Neuronal stem cell (in vitro differentiated cells): ENCODE measurements around the gene PADI4.

Source experiments
- DNase-seq: peaks from one replicate; pipeline ENCODE4 v3.0.0-alpha.2; 2013; ENCODE audit warnings: low spot score
- H2AFZ ChIP-seq: one replicate; pipeline ENCODE4 v1.6.1; 2013; ENCODE audit warnings: mild to moderate bottlenecking, low read length, inconsistent platforms
- H2AK5ac ChIP-seq: 2 replicates; pipeline ENCODE4 v1.6.1; 2013; ENCODE audit warnings: low read depth, mild to moderate bottlenecking, inconsistent platforms, low read length, moderate library complexity, mixed read lengths
- H2BK120ac ChIP-seq: 2 replicates; pipeline ENCODE4 v1.6.1; 2013; ENCODE audit warnings: low read depth, mild to moderate bottlenecking, inconsistent platforms, low read length, moderate library complexity, mixed read lengths
- H2BK12ac ChIP-seq: one replicate; pipeline ENCODE4 v1.6.1; 2013; ENCODE audit warnings: low read length, inconsistent platforms
- H2BK15ac ChIP-seq: 2 replicates; pipeline ENCODE4 v1.6.1; 2013; ENCODE audit warnings: mild to moderate bottlenecking, low read length, inconsistent platforms, mixed read lengths
- H2BK5ac ChIP-seq: one replicate; pipeline ENCODE4 v1.6.1; 2013; ENCODE audit warnings: inconsistent platforms, mild to moderate bottlenecking, low read length, moderate library complexity
- H3K14ac ChIP-seq: one replicate; pipeline ENCODE4 v1.6.1; 2013; ENCODE audit warnings: low read length, inconsistent platforms
- H3K18ac ChIP-seq: 2 replicates; pipeline ENCODE4 v1.6.1; 2013; ENCODE audit warnings: low read length, inconsistent platforms
- H3K23ac ChIP-seq: 2 replicates; pipeline ENCODE4 v1.6.1; 2013; ENCODE audit warnings: low read depth, mild to moderate bottlenecking, mixed read lengths, low read length, inconsistent platforms; ENCODE audit not compliant: poor library complexity
- H3K27ac ChIP-seq: replicated peaks from 3 replicates; pipeline ENCODE4 v1.5.1; 2013; ENCODE audit warnings: low read length, inconsistent platforms
- H3K27me3 ChIP-seq, 3 experiments: 2 replicates each; pipeline ENCODE4 v1.6.1; 2013; ENCODE audit warnings: low read length in 3 of 3, mild to moderate bottlenecking in 2 of 3, inconsistent platforms in 1 of 3, low read depth in 1 of 3, mixed read lengths in 1 of 3, moderate library complexity in 1 of 3; ENCODE audit not compliant: control insufficient read depth in 3 of 3, insufficient read depth in 3 of 3
- H3K36me3 ChIP-seq, 2 donors: replicated peaks in 1 of 2; 2 replicates each; pipeline ENCODE4 v1.6.1; 2013; ENCODE audit warnings: low read length in 2 of 2; ENCODE audit not compliant: control insufficient read depth in 2 of 2, insufficient read depth in 2 of 2
- H3K4ac ChIP-seq: 2 replicates; pipeline ENCODE4 v1.6.1; 2013; ENCODE audit warnings: inconsistent platforms, mild to moderate bottlenecking, low read length, moderate library complexity
- H3K4me1 ChIP-seq, 2 donors: 1 replicate in 1 of 2; 2 replicates in 1 of 2; pipeline ENCODE4 v1.6.1; 2013; ENCODE audit warnings: low read length in 2 of 2, low read depth in 1 of 2; ENCODE audit not compliant: control insufficient read depth in 2 of 2, insufficient read depth in 1 of 2
- H3K4me2 ChIP-seq: one replicate; pipeline ENCODE4 v1.6.1; 2013; ENCODE audit warnings: mild to moderate bottlenecking, low read length, inconsistent platforms; ENCODE audit not compliant: insufficient read depth, poor library complexity, severe bottlenecking
- H3K4me3 ChIP-seq, 2 donors: 2 replicates each; pipeline ENCODE4 v1.5.1; 2013; ENCODE audit warnings: low read length in 2 of 2, mild to moderate bottlenecking in 2 of 2, inconsistent platforms in 1 of 2, moderate library complexity in 1 of 2
- H3K79me1 ChIP-seq: one replicate; pipeline ENCODE4 v1.6.1; 2013; ENCODE audit warnings: low read depth, mild to moderate bottlenecking, inconsistent platforms, low read length, moderate library complexity
- H3K9ac ChIP-seq: one replicate; pipeline ENCODE4 v1.6.1; 2013; ENCODE audit warnings: mild to moderate bottlenecking, low read depth, low read length, inconsistent platforms; ENCODE audit not compliant: poor library complexity
- H3K9me3 ChIP-seq, 2 donors: replicated peaks in 1 of 2; 2 replicates each; pipeline versions ENCODE3 to v1.6.1; 2013; ENCODE audit warnings: low read length in 2 of 2, mild to moderate bottlenecking in 2 of 2, inconsistent platforms in 1 of 2, low read depth in 1 of 2, mixed read lengths in 1 of 2, moderate library complexity in 1 of 2; ENCODE audit not compliant: control insufficient read depth in 2 of 2, insufficient read depth in 1 of 2
- H4K8ac ChIP-seq: one replicate; pipeline ENCODE4 v1.6.1; 2013; ENCODE audit warnings: low read depth, mild to moderate bottlenecking, inconsistent platforms, low read length, moderate library complexity
- H4K91ac ChIP-seq: one replicate; pipeline ENCODE4 v1.6.1; 2013; ENCODE audit warnings: low read length, low read depth, mild to moderate bottlenecking, inconsistent platforms; ENCODE audit not compliant: poor library complexity
- WGBS, 2 donors: extraction: QIAGEN DNeasy Blood & Tissue Kit; methylation state at CpG; one replicate each; pipeline ENCODE4 v1.1.7; 2013; ENCODE audit warnings: missing lambda C conversion rate in 2 of 2, mixed read lengths in 1 of 2; ENCODE audit not compliant: insufficient read length in 2 of 2, insufficient replicate concordance in 1 of 2; ENCODE audit errors: extremely low coverage in 2 of 2; 5-methylcytosine and 5-hydroxymethylcytosine counted together

PADI4 gene

DNA sequence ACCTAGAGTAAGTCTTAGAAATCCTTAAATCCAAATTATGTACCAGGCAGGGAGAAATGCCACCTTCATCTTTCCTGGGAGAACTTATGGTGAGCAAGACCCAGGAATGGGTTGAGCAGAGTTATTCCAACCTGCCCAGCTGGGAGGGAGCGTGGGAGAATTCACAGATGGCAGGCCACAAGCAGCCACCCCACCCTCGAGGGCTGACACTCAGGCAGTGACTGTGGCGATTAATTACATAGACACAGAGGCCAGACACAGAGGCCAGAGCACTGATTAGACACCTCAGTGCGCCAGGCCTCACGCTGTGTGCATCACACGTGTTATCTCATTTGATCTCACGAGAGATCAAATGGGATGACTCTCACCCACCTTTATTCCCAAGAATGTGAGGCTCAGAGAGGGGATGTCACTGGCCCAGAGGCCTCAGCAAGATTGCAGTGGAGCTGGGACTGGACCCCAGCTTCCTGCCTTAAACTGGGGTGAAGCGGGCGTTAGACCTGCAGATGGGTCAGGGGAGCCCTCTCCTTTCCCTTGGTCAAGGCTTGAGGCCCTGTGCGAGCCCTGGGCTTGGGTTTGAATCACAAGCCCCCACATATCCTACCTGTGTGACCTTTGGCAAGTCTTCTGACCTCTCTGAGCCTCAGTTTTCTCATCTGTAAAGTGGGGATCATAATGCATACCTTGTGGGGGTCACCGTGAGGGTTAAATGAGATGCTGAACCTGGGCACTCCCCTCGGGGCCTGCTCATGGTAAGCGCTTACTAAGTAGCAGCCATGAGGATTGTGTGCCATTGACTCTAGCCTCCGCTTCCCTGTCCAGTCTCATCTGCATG, 28.8 kb upstream of the PADI4 start:
- H2BK120ac ChIP-seq, result no peak overlapping the region
- H2AK5ac ChIP-seq, result no peak overlapping the region
- no peak for DNase-seq
- H2AFZ ChIP-seq, result no peak overlapping the region
- no peak overlapping the region for H3K4me3 ChIP-seq
- H3K23ac ChIP-seq, result no peak overlapping the region
- H3K4ac ChIP-seq, result no peak overlapping the region
- H3K9me3 ChIP-seq, result no peaks in the 10 kb centered on the region
- no peaks in the 10 kb centered on the region for H3K36me3 ChIP-seq
- H2BK5ac ChIP-seq, result no peak overlapping the region
- H3K4me2 ChIP-seq, result no peak overlapping the region
- no peak overlapping the region for H3K27ac ChIP-seq
- no peak overlapping the region for H3K14ac ChIP-seq
- no peak overlapping the region for H4K8ac ChIP-seq
- H4K91ac ChIP-seq, result no peak overlapping the region
- H3K27me3 ChIP-seq, result peaks cover 0 to 16% (median 0%) of the 10 kb centered on the region in 3 experiments
- no peaks in the 10 kb centered on the region for H3K79me1 ChIP-seq
- H3K4me1 ChIP-seq, result peaks cover 0 to 2% of the 10 kb centered on the region in 2 donors
- no peak overlapping the region for H3K18ac ChIP-seq
- no peak overlapping the region for H2BK12ac ChIP-seq
- no peak overlapping the region for H3K9ac ChIP-seq
- WGBS, 2 donors, result no CpG with 5 or more reads among the region's 14 CpGs
- no peak overlapping the region for H2BK15ac ChIP-seq

DNA sequence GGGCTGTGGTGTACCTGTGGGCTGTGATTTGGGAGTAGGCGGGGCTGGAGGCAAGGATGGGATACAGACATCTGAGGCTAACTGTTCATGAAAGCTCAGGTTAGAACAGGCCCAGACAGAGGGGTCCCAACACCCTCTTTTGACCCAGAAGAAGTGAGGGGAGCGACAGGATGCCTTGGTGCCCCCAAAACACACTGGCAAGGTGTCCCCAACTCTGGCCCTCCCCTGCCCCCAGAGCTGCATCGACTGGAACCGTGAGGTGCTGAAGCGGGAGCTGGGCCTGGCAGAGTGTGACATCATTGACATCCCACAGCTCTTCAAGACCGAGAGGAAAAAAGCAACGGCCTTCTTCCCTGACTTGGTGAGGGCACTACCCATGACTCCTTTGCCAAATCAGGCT, 27.6 kb upstream of the PADI4 start:
- H3K14ac ChIP-seq, result no peak overlapping the region
- no CpG with 5 or more reads among the region's 7 CpGs for WGBS, 2 donors
- no peak for DNase-seq

GRCh38 chr1:17280894-17281293, 27.1 kb upstream of the PADI4 start:
- peaks cover 0 to 2% of the 10 kb centered on the region in 2 donors for H3K4me1 ChIP-seq
- no peak overlapping the region for H3K4me3 ChIP-seq
- no peak overlapping the region for H3K14ac ChIP-seq
- no peaks in the 10 kb centered on the region for H3K79me1 ChIP-seq
- H2BK120ac ChIP-seq, result no peak overlapping the region
- H2BK5ac ChIP-seq, result no peak overlapping the region
- H2AFZ ChIP-seq, result no peak overlapping the region
- no CpG with 5 or more reads among the region's 2 CpGs for WGBS, 2 donors
- no peak overlapping the region for H2BK15ac ChIP-seq
- no peak overlapping the region for H3K4me2 ChIP-seq
- H2BK12ac ChIP-seq, result no peak overlapping the region
- H3K4ac ChIP-seq, result no peak overlapping the region
- H3K27me3 ChIP-seq, result peaks cover 0 to 27% (median 0%) of the 10 kb centered on the region in 3 experiments
- no peak overlapping the region for H2AK5ac ChIP-seq
- no peak overlapping the region for H4K91ac ChIP-seq
- H3K36me3 ChIP-seq, result no peaks in the 10 kb centered on the region
- DNase-seq, result no peak
- no peak overlapping the region for H3K9ac ChIP-seq
- H3K18ac ChIP-seq, result no peak overlapping the region
- H3K27ac ChIP-seq, result no peak overlapping the region
- no peak overlapping the region for H4K8ac ChIP-seq
- H3K9me3 ChIP-seq, result no peaks in the 10 kb centered on the region
- no peak overlapping the region for H3K23ac ChIP-seq

More for the DNA sequence above, 27.6 kb upstream of the PADI4 start:
- no peak overlapping the region for H2BK120ac ChIP-seq
- H3K4me3 ChIP-seq, result no peak overlapping the region
- H3K23ac ChIP-seq, result no peak overlapping the region
- H2AK5ac ChIP-seq, result no peak overlapping the region
- peaks cover 0 to 27% (median 0%) of the 10 kb centered on the region in 3 experiments for H3K27me3 ChIP-seq
- H3K4me1 ChIP-seq, result peaks cover 0 to 2% of the 10 kb centered on the region in 2 donors
- H3K9me3 ChIP-seq, result no peaks in the 10 kb centered on the region
- no peak overlapping the region for H3K4me2 ChIP-seq
- no peak overlapping the region for H4K91ac ChIP-seq
- H3K9ac ChIP-seq, result no peak overlapping the region
- H2BK12ac ChIP-seq, result no peak overlapping the region
- no peak overlapping the region for H4K8ac ChIP-seq
- H3K4ac ChIP-seq, result no peak overlapping the region
- H3K18ac ChIP-seq, result peak overlapping the region; percentile 41
- no peak overlapping the region for H3K27ac ChIP-seq
- no peaks in the 10 kb centered on the region for H3K36me3 ChIP-seq
- no peak overlapping the region for H2AFZ ChIP-seq
- no peak overlapping the region for H2BK5ac ChIP-seq
- H2BK15ac ChIP-seq, result no peak overlapping the region
- H3K79me1 ChIP-seq, result no peaks in the 10 kb centered on the region

- Histone ChIP-seq H2BK5ac (no peak overlapping the region), H3K79me1 (no peaks in the 10 kb centered on the region), H3K23ac (no peak overlapping the region), H3K27me3 (peaks cover 0 to 27% (median 0%) of the 10 kb centered on the region in 3 experiments), H3K36me3 (no peaks in the 10 kb centered on the region), H2BK15ac (no peak overlapping the region), H4K91ac (no peak overlapping the region), H3K14ac (no peak overlapping the region), H2BK120ac (no peak overlapping the region), H3K4ac (no peak overlapping the region), H2BK12ac (no peak overlapping the region), H3K27ac (no peak overlapping the region), H3K4me2 (no peak overlapping the region), H4K8ac (no peak overlapping the region), H3K18ac (no peak overlapping the region), H3K9ac (no peak overlapping the region), H2AK5ac (no peak overlapping the region), H2AFZ (no peak overlapping the region), H3K4me1 (peaks cover 0 to 2% of the 10 kb centered on the region in 2 donors), H3K4me3 (no peak overlapping the region), H3K9me3 (no peaks in the 10 kb centered on the region)
- DNase-seq, result no peak
- no CpG with 5 or more reads among the region's 8 CpGs for WGBS, 2 donors
Observed at GRCh38 chr1:17281775-17282181, 26.2 kb upstream of the PADI4 start.
